MCF 10A (cell line): Measurements from ENCODE around the gene FCGBP. TPM values are rescaled to one million over a fixed set of nuclear protein-coding genes. Genes with fewer than 3 reads are reported as not detected.

Experiments
- BruUV-seq: library from RNA; stranded (reverse); fragments of 400-500 nt; replicated peaks from 2 replicates; lab custom pipeline; 2021; lab: Mats Ljungman, UMichigan
- CTCF ChIA-PET: fragments of 300-600 bp; sonication (Branson Sonifier 250); formaldehyde crosslinking; extraction: SDS; loops from one replicate; lab custom pipeline; 2021; ENCODE audit warnings: antibody characterized with exemption, inconsistent platforms; lab: Yijun Ruan, JAX
- POLR2A ChIA-PET: fragments of 300-600, 350-650 bp; sonication (Branson Sonifier 250); formaldehyde crosslinking; extraction: SDS; loops from one replicate; lab custom pipeline; 2020; ENCODE audit warnings: antibody characterized with exemption, inconsistent platforms; lab: Yijun Ruan, JAX
- DNase-seq: peaks from one replicate; pipeline ENCODE4 v3.0.0-alpha.2; 2018; ENCODE audit not compliant: unreplicated experiment
- H3K27ac Mint-ChIP-seq: one replicate; pipeline ENCODE4 v1.8.0; 2022; ENCODE audit warnings: mild to moderate bottlenecking, low read depth, mixed read lengths; ENCODE audit not compliant: unreplicated experiment
- H3K27me3 Mint-ChIP-seq: one replicate; pipeline ENCODE4 v1.8.0; 2022; ENCODE audit warnings: mixed read lengths; ENCODE audit not compliant: insufficient read depth, unreplicated experiment
- H3K36me3 Mint-ChIP-seq: one replicate; pipeline ENCODE4 v1.8.0; 2022; ENCODE audit warnings: mild to moderate bottlenecking, moderate library complexity, mixed read lengths; ENCODE audit not compliant: insufficient read depth, unreplicated experiment
- H3K4me1 Mint-ChIP-seq: one replicate; pipeline ENCODE4 v1.8.0; 2022; ENCODE audit warnings: mixed read lengths; ENCODE audit not compliant: insufficient read depth, unreplicated experiment
- H3K4me3 Mint-ChIP-seq: one replicate; pipeline ENCODE4 v1.8.0; 2022; ENCODE audit warnings: mild to moderate bottlenecking, moderate library complexity, mixed read lengths; ENCODE audit not compliant: unreplicated experiment
- H3K9me3 Mint-ChIP-seq: one replicate; pipeline ENCODE4 v1.8.0; 2022; ENCODE audit warnings: mixed read lengths; ENCODE audit not compliant: unreplicated experiment
- intact Hi-C: fragments of 100-400 bp; cut with micrococcal nuclease; formaldehyde crosslinking; loops from 2 replicates; pipeline ENCODE4 v1.14.1; 2022
- total RNA-seq: library from RNA; stranded (reverse); gene quantifications from 2 replicates; pipeline ENCODE4 v1.2.3, GENCODE V29; 2022
- TF ChIP-seq, protein P1 (sequence below): fragments of 200-600 bp; IDR thresholded peaks from one replicate; pipeline ENCODE4 v1.8.0; 2022; ENCODE audit warnings: antibody characterized with exemption, mild to moderate bottlenecking; ENCODE audit not compliant: unreplicated experiment

The FCGBP gene
- total RNA-seq, 1 experiment from 2014 or later: 0.96 TPM

DNA sequence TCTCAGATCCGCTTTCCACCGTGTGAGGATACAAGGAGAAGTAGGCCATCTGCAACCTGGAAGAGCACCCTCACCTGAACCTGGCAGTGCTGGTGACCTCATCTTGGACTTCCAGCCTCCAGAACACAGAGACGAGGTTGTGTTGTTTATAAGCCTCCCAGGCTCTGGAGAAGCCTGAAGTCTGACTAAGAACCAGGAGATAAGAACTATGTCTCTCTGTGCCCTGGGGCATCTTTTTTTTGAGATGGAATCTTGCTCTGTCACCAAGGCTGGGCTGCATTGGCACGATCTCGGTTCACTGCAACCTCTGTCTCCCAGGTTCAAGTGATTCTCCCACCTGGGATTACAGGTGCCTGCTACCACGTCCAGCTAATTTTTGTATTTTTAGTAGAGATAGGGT, 14.5 kb downstream of the FCGBP start:
- DNase-seq: no peak
- no peak overlapping the region for H3K27ac Mint-ChIP-seq
- H3K27me3 Mint-ChIP-seq: no peaks in the 10 kb centered on the region
- BruUV-seq: no TSS peak
- TF ChIP-seq, protein P1, sequence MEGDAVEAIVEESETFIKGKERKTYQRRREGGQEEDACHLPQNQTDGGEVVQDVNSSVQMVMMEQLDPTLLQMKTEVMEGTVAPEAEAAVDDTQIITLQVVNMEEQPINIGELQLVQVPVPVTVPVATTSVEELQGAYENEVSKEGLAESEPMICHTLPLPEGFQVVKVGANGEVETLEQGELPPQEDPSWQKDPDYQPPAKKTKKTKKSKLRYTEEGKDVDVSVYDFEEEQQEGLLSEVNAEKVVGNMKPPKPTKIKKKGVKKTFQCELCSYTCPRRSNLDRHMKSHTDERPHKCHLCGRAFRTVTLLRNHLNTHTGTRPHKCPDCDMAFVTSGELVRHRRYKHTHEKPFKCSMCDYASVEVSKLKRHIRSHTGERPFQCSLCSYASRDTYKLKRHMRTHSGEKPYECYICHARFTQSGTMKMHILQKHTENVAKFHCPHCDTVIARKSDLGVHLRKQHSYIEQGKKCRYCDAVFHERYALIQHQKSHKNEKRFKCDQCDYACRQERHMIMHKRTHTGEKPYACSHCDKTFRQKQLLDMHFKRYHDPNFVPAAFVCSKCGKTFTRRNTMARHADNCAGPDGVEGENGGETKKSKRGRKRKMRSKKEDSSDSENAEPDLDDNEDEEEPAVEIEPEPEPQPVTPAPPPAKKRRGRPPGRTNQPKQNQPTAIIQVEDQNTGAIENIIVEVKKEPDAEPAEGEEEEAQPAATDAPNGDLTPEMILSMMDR: no peak
- H3K4me1 Mint-ChIP-seq: no peaks in the 10 kb centered on the region
- H3K36me3 Mint-ChIP-seq: no peaks in the 10 kb centered on the region
- ChIA-PET CTCF (interaction anchor here (0.6 to 1.0 kb wide), 2 partner anchors 77 to 155 kb away, joined by 3 to 4 read pairs; no protein-coding TSS in a partner anchor), POLR2A (no interaction called here)
- H3K9me3 Mint-ChIP-seq: no peaks in the 10 kb centered on the region
- no peak overlapping the region for H3K4me3 Mint-ChIP-seq
- intact Hi-C loops: no loop called here

DNA sequence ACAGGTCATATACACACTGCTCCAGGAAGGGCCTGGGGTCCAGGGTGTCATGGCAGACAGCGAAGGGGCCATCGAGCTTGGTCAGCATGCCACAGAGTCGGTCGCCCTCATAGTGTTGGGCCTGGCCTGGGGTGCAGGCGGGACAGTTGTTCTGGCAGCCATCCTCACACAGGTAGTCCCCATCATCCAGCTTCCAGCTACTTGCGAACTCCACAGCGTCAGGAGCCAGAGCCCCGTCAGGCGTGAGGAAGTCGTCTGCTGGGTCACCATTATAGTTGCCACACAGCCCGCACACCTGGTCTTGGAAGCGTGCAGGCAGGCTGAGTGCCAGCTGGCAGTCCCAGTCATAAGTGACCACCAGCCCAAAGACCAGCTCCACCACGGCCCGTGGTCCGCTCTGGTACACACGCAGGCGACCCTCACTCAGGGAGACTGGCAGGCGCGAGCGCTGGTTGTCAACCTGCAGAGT, 16.2 kb downstream of the FCGBP start:
- H3K27ac Mint-ChIP-seq: no peak overlapping the region
- CTCF ChIA-PET: no interaction called here
- POLR2A ChIA-PET: no interaction called here
- no peak overlapping the region for H3K4me3 Mint-ChIP-seq
- intact Hi-C loops: no loop called here
- no peaks in the 10 kb centered on the region for H3K4me1 Mint-ChIP-seq
- H3K36me3 Mint-ChIP-seq: no peaks in the 10 kb centered on the region
- no TSS peak for BruUV-seq
- H3K9me3 Mint-ChIP-seq: no peaks in the 10 kb centered on the region
- TF ChIP-seq, protein P1: no peak
- no peak for DNase-seq
- H3K27me3 Mint-ChIP-seq: no peaks in the 10 kb centered on the region

DNA sequence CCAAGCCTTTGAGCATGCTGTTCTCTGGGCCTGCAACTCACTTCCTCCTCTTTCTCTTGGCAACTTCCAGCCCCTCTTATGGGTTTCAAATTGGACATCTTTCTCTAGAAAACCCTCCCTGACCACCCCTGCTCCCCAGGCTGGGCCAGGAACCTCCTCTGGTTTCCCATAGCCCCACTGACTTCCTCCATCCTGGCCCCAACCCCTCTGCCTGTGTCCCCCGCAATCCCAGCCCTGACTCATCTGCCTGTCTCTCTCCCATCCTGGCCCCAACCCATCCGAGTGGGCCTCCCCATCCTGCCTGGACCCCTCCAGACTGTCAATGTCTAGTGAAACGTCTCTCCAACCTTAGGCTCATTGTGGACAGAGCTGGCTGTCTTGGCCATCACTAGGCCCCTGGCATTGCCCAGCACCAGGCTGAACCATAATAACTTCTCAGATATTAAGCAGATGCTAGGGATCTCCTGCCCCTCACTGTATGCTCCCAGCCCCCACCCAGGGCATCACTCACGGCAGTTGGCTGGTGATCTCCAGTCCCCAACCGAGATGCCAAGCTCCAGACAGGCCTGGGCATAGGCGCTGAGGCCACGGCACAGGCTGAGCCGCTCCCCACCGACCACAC, 16.8 kb downstream of the FCGBP start:
- intact Hi-C loops: no loop called here
- POLR2A ChIA-PET: no interaction called here
- no peak for DNase-seq
- Mint-ChIP-seq H3K27ac (no peak overlapping the region), H3K4me1 (no peaks in the 10 kb centered on the region), H3K9me3 (no peaks in the 10 kb centered on the region), H3K27me3 (no peaks in the 10 kb centered on the region), H3K4me3 (no peak overlapping the region), H3K36me3 (no peaks in the 10 kb centered on the region)
- no TSS peak for BruUV-seq
- CTCF ChIA-PET: no interaction called here
- TF ChIP-seq, protein P1: no peak

DNA sequence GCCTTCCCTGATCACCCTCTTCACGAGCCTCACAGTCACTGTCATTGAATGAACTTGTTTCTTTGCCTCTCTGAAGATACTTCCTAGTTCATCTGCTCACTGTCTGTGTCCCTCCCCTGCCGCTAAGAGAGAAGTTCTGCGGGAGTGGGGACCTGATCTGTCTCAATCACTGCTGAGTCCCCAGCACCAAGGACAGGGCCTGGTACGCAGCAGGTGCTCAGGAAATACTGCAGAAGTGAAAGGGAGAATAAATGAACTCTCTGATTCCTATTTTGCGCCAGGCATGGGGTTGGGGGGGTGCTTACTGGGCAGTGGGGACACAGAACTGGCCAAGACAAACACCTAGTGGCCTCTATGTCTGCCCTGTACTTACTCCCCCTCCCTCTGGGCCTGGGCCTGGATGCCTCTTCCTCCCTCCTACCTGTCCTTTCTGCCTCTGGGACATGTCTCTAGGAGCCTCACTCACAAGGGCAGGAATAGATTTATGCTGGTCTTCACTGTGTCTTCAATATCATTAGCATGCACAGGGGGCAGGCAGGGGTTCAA, 17.5 kb downstream of the FCGBP start:
- Mint-ChIP-seq H3K27ac (no peak overlapping the region), H3K27me3 (no peaks in the 10 kb centered on the region), H3K4me1 (no peaks in the 10 kb centered on the region), H3K4me3 (no peak overlapping the region), H3K36me3 (no peaks in the 10 kb centered on the region), H3K9me3 (no peaks in the 10 kb centered on the region)
- TF ChIP-seq, protein P1: no peak
- DNase-seq: no peak
- intact Hi-C loops: no loop called here
- ChIA-PET POLR2A (no interaction called here), CTCF (no interaction called here)
- no TSS peak for BruUV-seq
